CD4-positive, CD25-positive, alpha-beta regulatory T cell (primary cell): ENCODE results near the gene CYP11A1. TPM values are rescaled to one million over a fixed set of nuclear protein-coding genes. Genes with fewer than 3 reads are reported as not detected.

Experiments used
- ATAC-seq, 2 donors: fragments of 150-1000 bp; cut with Tn5 transposase; one replicate each; pipeline ENCODE4 v1.10.0; 2021; ENCODE audit warnings: low read depth in 2 of 2, moderate number of reproducible peaks in 2 of 2, moderate library complexity in 1 of 2
- DNase-seq, 3 donors: peaks; one replicate each; pipeline versions ENCODE4 v3.0.0 to v3.0.0-alpha.2; 2012 to 2022; ENCODE audit warnings: mixed read lengths in 1 of 3
- H3K27ac ChIP-seq: one replicate; pipeline ENCODE4 v1.7.0; 2013; ENCODE audit warnings: mild to moderate bottlenecking, low read length; ENCODE audit not compliant: insufficient read depth, poor library complexity, severe bottlenecking
- H3K27me3 ChIP-seq: one replicate; pipeline ENCODE4 v1.7.0; 2013; ENCODE audit warnings: low read length; ENCODE audit not compliant: control insufficient read depth, insufficient read depth
- H3K36me3 ChIP-seq: one replicate; pipeline ENCODE4 v1.7.0; 2013; ENCODE audit warnings: mild to moderate bottlenecking, low read length, moderate library complexity; ENCODE audit not compliant: control insufficient read depth, insufficient read depth
- H3K4me1 ChIP-seq: 2 replicates; pipeline ENCODE4 v1.7.0; 2013; ENCODE audit warnings: mild to moderate bottlenecking, low read length; ENCODE audit not compliant: insufficient read depth, control insufficient read depth, poor library complexity, severe bottlenecking
- H3K4me3 ChIP-seq: one replicate; pipeline ENCODE4 v1.7.0; 2013; ENCODE audit warnings: low read depth, mild to moderate bottlenecking, low read length, moderate library complexity
- H3K9me3 ChIP-seq, 2 experiments: 1 replicate in 1 of 2; 2 replicates in 1 of 2; pipeline ENCODE4 v1.7.0; 2013; ENCODE audit warnings: low read length in 2 of 2, mild to moderate bottlenecking in 1 of 2, moderate library complexity in 1 of 2; ENCODE audit not compliant: control insufficient read depth in 2 of 2
- H3K27ac Mint-ChIP-seq, 3 donors: one replicate each; pipeline ENCODE4 v1.8.0; 2020 to 2022; ENCODE audit warnings: mild to moderate bottlenecking in 3 of 3, mixed read lengths in 3 of 3, moderate library complexity in 2 of 3
- H3K27me3 Mint-ChIP-seq: one replicate; pipeline ENCODE4 v1.8.0; 2022; ENCODE audit warnings: mild to moderate bottlenecking, mixed read lengths
- H3K36me3 Mint-ChIP-seq: one replicate; pipeline ENCODE4 v1.8.0; 2020; ENCODE audit warnings: mixed read lengths
- H3K4me1 Mint-ChIP-seq, 4 donors: one replicate each; pipeline ENCODE4 v1.8.0; 2020 to 2022; ENCODE audit warnings: mixed read lengths in 4 of 4, mild to moderate bottlenecking in 1 of 4
- H3K4me3 Mint-ChIP-seq, 4 donors: one replicate each; pipeline ENCODE4 v1.8.0; 2020 to 2022; ENCODE audit warnings: mild to moderate bottlenecking in 4 of 4, mixed read lengths in 4 of 4, moderate library complexity in 3 of 4
- H3K9me3 Mint-ChIP-seq, 7 donors: one replicate each; pipeline ENCODE4 v1.8.0; 2020 to 2022; ENCODE audit warnings: mixed read lengths in 7 of 7, mild to moderate bottlenecking in 3 of 7, moderate library complexity in 2 of 7
- polyA plus RNA-seq, 4 donors: library from polyadenylated mRNA; unstranded; fragments of 300-500 nt; fragmentation: Illumina TruSeq; gene quantifications; one replicate each; pipeline ENCODE4 v1.2.3, GENCODE V29; 2021
- total RNA-seq: library from RNA; stranded (reverse); gene quantifications from one replicate; pipeline ENCODE4 v1.2.3, GENCODE V29; 2022

CYP11A1 gene
- total and polyA plus RNA-seq, 5 donors from 2014 or later: not detected

GRCh38 chr15:74300057-74300795, 67.2 kb downstream of the CYP11A1 start:
- Mint-ChIP-seq H3K27ac (no peak overlapping the region), H3K9me3 (no peaks in the 10 kb centered on the region), H3K36me3 (no peaks in the 10 kb centered on the region), H3K27me3 (peaks cover 25% of the 10 kb centered on the region), H3K4me1 (no peaks in the 10 kb centered on the region), H3K4me3 (no peak overlapping the region)
- Histone ChIP-seq H3K36me3 (no peaks in the 10 kb centered on the region), H3K9me3 (no peaks in the 10 kb centered on the region), H3K4me3 (no peak overlapping the region), H3K27ac (no peak overlapping the region), H3K4me1 (no peaks in the 10 kb centered on the region), H3K27me3 (peaks cover 1% of the 10 kb centered on the region)
- ATAC-seq (no peak), DNase-seq (no peak)

- no peak for ATAC-seq
Observed at GRCh38 chr15:74297887-74298286, 69.6 kb downstream of the CYP11A1 start.

GRCh38 chr15:74295800-74296199, 71.6 kb downstream of the CYP11A1 start:
- Mint-ChIP-seq H3K27me3 (peaks cover 2% of the 10 kb centered on the region), H3K4me1 (peaks cover 0 to 6% (median 0%) of the 10 kb centered on the region in 4 donors), H3K4me3 (no peak overlapping the region), H3K27ac (no peak overlapping the region), H3K36me3 (no peaks in the 10 kb centered on the region), H3K9me3 (peaks cover 0 to 5% (median 0%) of the 10 kb centered on the region in 7 donors)
- Histone ChIP-seq H3K27ac (no peak overlapping the region), H3K4me3 (no peak overlapping the region), H3K9me3 (peaks cover 0 to 4% of the 10 kb centered on the region in 2 experiments), H3K27me3 (peaks cover 4% of the 10 kb centered on the region), H3K4me1 (no peaks in the 10 kb centered on the region), H3K36me3 (no peaks in the 10 kb centered on the region)
- ATAC-seq (no peak), DNase-seq (no peak)

More at GRCh38 chr15:74297887-74298286, 69.6 kb downstream of the CYP11A1 start:
- Histone ChIP-seq H3K36me3 (no peaks in the 10 kb centered on the region), H3K4me1 (no peaks in the 10 kb centered on the region), H3K27me3 (no peaks in the 10 kb centered on the region), H3K27ac (no peak overlapping the region), H3K9me3 (no peaks in the 10 kb centered on the region), H3K4me3 (no peak overlapping the region)
- H3K4me1 Mint-ChIP-seq: no peaks in the 10 kb centered on the region
- H3K27ac Mint-ChIP-seq: no peak overlapping the region
- no peaks in the 10 kb centered on the region for H3K36me3 Mint-ChIP-seq
- no peak for DNase-seq
- H3K9me3 Mint-ChIP-seq: peaks cover 0 to 5% (median 0%) of the 10 kb centered on the region in 7 donors
- peaks cover 18% of the 10 kb centered on the region for H3K27me3 Mint-ChIP-seq
- no peak overlapping the region for H3K4me3 Mint-ChIP-seq

- Histone ChIP-seq H3K27ac (no peak overlapping the region), H3K36me3 (no peaks in the 10 kb centered on the region), H3K4me1 (no peaks in the 10 kb centered on the region), H3K9me3 (peaks cover 0 to 5% of the 10 kb centered on the region in 2 experiments), H3K27me3 (peaks cover 4% of the 10 kb centered on the region), H3K4me3 (no peak overlapping the region)
- H3K27ac Mint-ChIP-seq: no peak overlapping the region
- peaks cover 0 to 5% (median 0%) of the 10 kb centered on the region in 7 donors for H3K9me3 Mint-ChIP-seq
- peaks cover 0 to 6% (median 1%) of the 10 kb centered on the region in 4 donors for H3K4me1 Mint-ChIP-seq
- H3K4me3 Mint-ChIP-seq: no peak overlapping the region
- DNase-seq (no peak), ATAC-seq (no peak)
- no peaks in the 10 kb centered on the region for H3K36me3 Mint-ChIP-seq
- no peaks in the 10 kb centered on the region for H3K27me3 Mint-ChIP-seq
Observed at GRCh38 chr15:74294010-74294409, 73.4 kb downstream of the CYP11A1 start.

GRCh38 chr15:74293021-74293810, 74.2 kb downstream of the CYP11A1 start:
- Mint-ChIP-seq H3K27me3 (peaks cover 3% of the 10 kb centered on the region), H3K9me3 (peaks cover 0 to 5% (median 0%) of the 10 kb centered on the region in 7 donors), H3K4me3 (no peak overlapping the region), H3K36me3 (no peaks in the 10 kb centered on the region), H3K27ac (no peak overlapping the region), H3K4me1 (peaks cover 0 to 6% (median 1%) of the 10 kb centered on the region in 4 donors)
- no peak for ATAC-seq
- Histone ChIP-seq H3K27ac (no peak overlapping the region), H3K4me3 (no peak overlapping the region), H3K27me3 (peaks cover 4% of the 10 kb centered on the region), H3K36me3 (no peaks in the 10 kb centered on the region), H3K9me3 (peaks cover 0 to 5% of the 10 kb centered on the region in 2 experiments), H3K4me1 (no peaks in the 10 kb centered on the region)
- DNase-seq: no peak

- Mint-ChIP-seq H3K36me3 (no peaks in the 10 kb centered on the region), H3K4me1 (peaks cover 0 to 6% (median 1%) of the 10 kb centered on the region in 4 donors), H3K4me3 (peak overlapping the region in 1 of 4 donors; percentile 29), H3K27me3 (peaks cover 5% of the 10 kb centered on the region), H3K27ac (no peak overlapping the region), H3K9me3 (peaks cover 0 to 5% (median 0%) of the 10 kb centered on the region in 7 donors)
- peaks cover 4% of the 10 kb centered on the region for H3K27me3 ChIP-seq
- no peak overlapping the region for H3K27ac ChIP-seq
- peak in 1 of 2 donors; percentile 52 for ATAC-seq
- H3K9me3 ChIP-seq: peaks cover 0 to 5% of the 10 kb centered on the region in 2 experiments
- DNase-seq: peak; percentile 25 to 66 (median 58)
- H3K36me3 ChIP-seq: no peaks in the 10 kb centered on the region
- no peaks in the 10 kb centered on the region for H3K4me1 ChIP-seq
- no peak overlapping the region for H3K4me3 ChIP-seq
Observed at GRCh38 chr15:74291101-74292071, 76.1 kb downstream of the CYP11A1 start.

GRCh38 chr15:74290645-74291044, 76.8 kb downstream of the CYP11A1 start:
- Mint-ChIP-seq H3K4me1 (peaks cover 0 to 6% (median 1%) of the 10 kb centered on the region in 4 donors), H3K27me3 (peaks cover 12% of the 10 kb centered on the region), H3K27ac (no peak overlapping the region), H3K36me3 (no peaks in the 10 kb centered on the region), H3K9me3 (peaks cover 0 to 7% (median 0%) of the 10 kb centered on the region in 7 donors), H3K4me3 (no peak overlapping the region)
- H3K4me3 ChIP-seq: no peak overlapping the region
- peaks cover 4% of the 10 kb centered on the region for H3K27me3 ChIP-seq
- H3K4me1 ChIP-seq: no peaks in the 10 kb centered on the region
- ATAC-seq (no peak), DNase-seq (no peak)
- no peak overlapping the region for H3K27ac ChIP-seq
- H3K9me3 ChIP-seq: peaks cover 0 to 5% of the 10 kb centered on the region in 2 experiments
- no peaks in the 10 kb centered on the region for H3K36me3 ChIP-seq
